Natural killer cell (primary cell): ENCODE measurements around the gene ADSS1. TPM values are rescaled to one million over a fixed set of nuclear protein-coding genes. Genes with fewer than 3 reads are reported as not detected.
"Not testable (repeated sequence)": the region's sequence is repeated elsewhere in the genome, so short reads cannot be mapped to it uniquely, and the experiment has no call there.

Experiments
- ATAC-seq, 3 donors: fragments of 150-1000 bp in 2 of 3; fragments of 200-7000 bp in 1 of 3; cut with Tn5 transposase; 1 replicate in 1 of 3; 2 replicates in 2 of 3; pipeline ENCODE4 v1.10.0; 2021; ENCODE audit warnings: mild to moderate bottlenecking in 2 of 3, moderate library complexity in 2 of 3
- DNase-seq, 2 donors: peaks; one replicate each; pipeline versions ENCODE4 v3.0.0 to v3.0.0-alpha.2; 2013 to 2021; ENCODE audit warnings: mixed read lengths in 1 of 2
- H3K27ac ChIP-seq: one replicate; pipeline ENCODE4 v1.5.1; 2013; ENCODE audit warnings: mild to moderate bottlenecking, low read length
- H3K27me3 ChIP-seq: one replicate; pipeline ENCODE4 v1.6.1; 2013; ENCODE audit warnings: low read length; ENCODE audit not compliant: control insufficient read depth, insufficient read depth
- H3K36me3 ChIP-seq: one replicate; pipeline ENCODE4 v1.6.1; 2013; ENCODE audit warnings: low read length; ENCODE audit not compliant: control insufficient read depth, insufficient read depth
- H3K4me1 ChIP-seq: one replicate; pipeline ENCODE4 v1.6.1; 2013; ENCODE audit warnings: low read length; ENCODE audit not compliant: control insufficient read depth, insufficient read depth
- H3K4me3 ChIP-seq: one replicate; pipeline ENCODE4 v1.5.1; 2013; ENCODE audit warnings: low read length
- H3K9me3 ChIP-seq: one replicate; pipeline ENCODE4 v1.6.1; 2013; ENCODE audit warnings: low read length; ENCODE audit not compliant: control insufficient read depth, insufficient read depth
- H3K27ac Mint-ChIP-seq, 2 donors: one replicate each; pipeline ENCODE4 v1.8.0; 2022; ENCODE audit warnings: mild to moderate bottlenecking in 2 of 2, mixed read lengths in 2 of 2, moderate library complexity in 1 of 2
- H3K27me3 Mint-ChIP-seq, 2 donors: one replicate each; pipeline ENCODE4 v1.8.0; 2022; ENCODE audit warnings: low read depth in 2 of 2, mixed read lengths in 2 of 2
- H3K36me3 Mint-ChIP-seq: one replicate; pipeline ENCODE4 v1.8.0; 2022; ENCODE audit warnings: mixed read lengths
- H3K4me1 Mint-ChIP-seq, 2 donors: one replicate each; pipeline ENCODE4 v1.8.0; 2022; ENCODE audit warnings: mixed read lengths in 2 of 2
- H3K4me3 Mint-ChIP-seq: one replicate; pipeline ENCODE4 v1.8.0; 2022; ENCODE audit warnings: mild to moderate bottlenecking, moderate library complexity, mixed read lengths
- H3K9me3 Mint-ChIP-seq, 2 donors: one replicate each; pipeline ENCODE4 v1.8.0; 2022; ENCODE audit warnings: mixed read lengths in 2 of 2
- WGBS: methylation state at CpG from one replicate; pipeline ENCODE4 v1.1.7; 2013; ENCODE audit warnings: missing lambda C conversion rate; ENCODE audit not compliant: insufficient coverage; 5-methylcytosine and 5-hydroxymethylcytosine counted together
- intact Hi-C: fragments of 100-400 bp; cut with micrococcal nuclease; formaldehyde crosslinking; loops from one replicate; pipeline ENCODE4 v1.14.2; 2022
- total RNA-seq, 4 donors: library from RNA; stranded (reverse); fragments of 120-200 nt in 1 of 4; gene quantifications; one replicate each; pipeline versions ENCODE4 v1.2.3 to v1.2.4, GENCODE V29; 2013 to 2022
- TF ChIP-seq, protein P1 (sequence below): fragments of 200-600 bp; IDR thresholded peaks from one replicate; pipeline ENCODE4 v1.8.0; 2022; ENCODE audit warnings: antibody characterized with exemption

ADSS1 gene
- total RNA-seq, 3 donors from 2014 or later (not counting 1 experiment from before 2014, with no cell fraction given), result 2.1 to 2.7 (median 2.5) TPM

DNA sequence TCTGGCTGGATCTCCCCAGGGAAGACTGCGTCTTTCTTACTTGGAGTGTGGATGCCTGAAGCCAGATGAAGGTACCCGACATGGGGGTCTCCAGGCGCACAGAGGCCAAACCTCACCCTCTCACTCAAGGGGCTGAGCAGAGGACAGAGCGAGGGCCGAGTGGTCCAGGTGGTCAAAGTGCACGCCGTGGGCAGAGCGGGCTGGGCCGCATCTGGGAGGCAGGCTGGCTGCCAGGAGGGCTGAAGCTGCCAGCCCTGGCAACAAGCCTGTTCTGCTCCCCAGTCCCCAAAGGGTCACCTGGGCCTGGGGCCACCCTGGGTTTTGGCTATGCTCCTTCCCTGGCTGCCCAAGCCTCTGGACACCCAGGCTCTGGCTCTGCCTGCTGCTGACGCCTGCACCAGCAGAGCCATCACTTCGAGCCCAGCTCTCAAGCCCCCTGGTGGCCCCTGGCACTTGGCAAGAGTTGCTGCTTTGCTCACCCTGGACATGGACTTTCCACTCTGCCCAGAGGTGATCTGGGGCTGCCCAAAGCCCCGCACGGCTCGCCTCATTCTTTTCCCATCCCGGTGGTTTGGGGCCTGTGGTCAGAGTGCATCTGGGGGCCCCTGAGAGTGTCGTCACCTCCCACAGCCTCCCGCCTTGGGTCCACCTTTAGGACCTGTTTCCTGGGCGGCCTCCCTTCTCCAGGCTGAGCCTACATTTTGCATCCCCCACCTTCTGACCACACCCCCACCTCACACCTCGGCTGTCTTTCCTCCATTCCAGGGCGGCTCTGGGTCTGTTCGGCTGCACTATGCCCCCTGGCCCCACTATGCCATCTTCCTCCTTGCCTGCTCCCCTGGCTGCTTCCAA, 2.8 kb downstream of the ADSS1 start:
- Histone ChIP-seq H3K36me3 (no peaks in the 10 kb centered on the region), H3K4me1 (peaks cover 11% of the 10 kb centered on the region), H3K27ac (no peak overlapping the region), H3K4me3 (no peak overlapping the region), H3K27me3 (no peaks in the 10 kb centered on the region), H3K9me3 (no peaks in the 10 kb centered on the region)
- no peaks in the 10 kb centered on the region for H3K9me3 Mint-ChIP-seq
- 83% methylated on average over 21 of the region's 21 CpGs for WGBS
- peak overlapping the region; percentile 37 for H3K4me3 Mint-ChIP-seq
- peaks cover 0 to 14% of the 10 kb centered on the region in 2 donors for H3K4me1 Mint-ChIP-seq
- H3K36me3 Mint-ChIP-seq, result no peaks in the 10 kb centered on the region
- ATAC-seq (no peak), DNase-seq (no peak)
- TF ChIP-seq, protein P1, sequence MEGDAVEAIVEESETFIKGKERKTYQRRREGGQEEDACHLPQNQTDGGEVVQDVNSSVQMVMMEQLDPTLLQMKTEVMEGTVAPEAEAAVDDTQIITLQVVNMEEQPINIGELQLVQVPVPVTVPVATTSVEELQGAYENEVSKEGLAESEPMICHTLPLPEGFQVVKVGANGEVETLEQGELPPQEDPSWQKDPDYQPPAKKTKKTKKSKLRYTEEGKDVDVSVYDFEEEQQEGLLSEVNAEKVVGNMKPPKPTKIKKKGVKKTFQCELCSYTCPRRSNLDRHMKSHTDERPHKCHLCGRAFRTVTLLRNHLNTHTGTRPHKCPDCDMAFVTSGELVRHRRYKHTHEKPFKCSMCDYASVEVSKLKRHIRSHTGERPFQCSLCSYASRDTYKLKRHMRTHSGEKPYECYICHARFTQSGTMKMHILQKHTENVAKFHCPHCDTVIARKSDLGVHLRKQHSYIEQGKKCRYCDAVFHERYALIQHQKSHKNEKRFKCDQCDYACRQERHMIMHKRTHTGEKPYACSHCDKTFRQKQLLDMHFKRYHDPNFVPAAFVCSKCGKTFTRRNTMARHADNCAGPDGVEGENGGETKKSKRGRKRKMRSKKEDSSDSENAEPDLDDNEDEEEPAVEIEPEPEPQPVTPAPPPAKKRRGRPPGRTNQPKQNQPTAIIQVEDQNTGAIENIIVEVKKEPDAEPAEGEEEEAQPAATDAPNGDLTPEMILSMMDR, result no peak
- intact Hi-C loops, result no loop called here
- H3K27ac Mint-ChIP-seq, result no peak overlapping the region
- peaks cover 0 to 5% of the 10 kb centered on the region in 2 donors for H3K27me3 Mint-ChIP-seq

DNA sequence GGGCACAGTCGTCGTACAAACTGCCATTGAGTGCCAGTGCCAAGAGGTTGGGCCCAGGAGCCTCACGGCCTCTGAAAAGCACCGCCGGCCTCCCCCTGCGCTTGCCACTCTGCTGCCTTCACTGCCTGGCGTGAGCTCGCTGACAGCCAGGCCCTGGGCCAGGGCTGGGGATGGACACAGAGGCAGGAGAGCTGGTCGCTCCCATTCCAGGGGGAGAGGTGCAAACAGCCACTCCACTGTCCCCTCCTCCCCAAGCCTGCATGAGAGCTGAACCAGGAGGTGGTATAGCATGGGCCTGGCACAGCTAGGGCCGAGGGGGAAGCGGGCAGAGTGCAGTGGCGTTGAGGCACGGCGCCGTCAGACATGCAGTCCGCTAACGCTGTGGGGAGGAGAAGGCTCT, 4.6 kb downstream of the ADSS1 start:
- WGBS, result 95% methylated on average over 17 of the region's 17 CpGs

DNA sequence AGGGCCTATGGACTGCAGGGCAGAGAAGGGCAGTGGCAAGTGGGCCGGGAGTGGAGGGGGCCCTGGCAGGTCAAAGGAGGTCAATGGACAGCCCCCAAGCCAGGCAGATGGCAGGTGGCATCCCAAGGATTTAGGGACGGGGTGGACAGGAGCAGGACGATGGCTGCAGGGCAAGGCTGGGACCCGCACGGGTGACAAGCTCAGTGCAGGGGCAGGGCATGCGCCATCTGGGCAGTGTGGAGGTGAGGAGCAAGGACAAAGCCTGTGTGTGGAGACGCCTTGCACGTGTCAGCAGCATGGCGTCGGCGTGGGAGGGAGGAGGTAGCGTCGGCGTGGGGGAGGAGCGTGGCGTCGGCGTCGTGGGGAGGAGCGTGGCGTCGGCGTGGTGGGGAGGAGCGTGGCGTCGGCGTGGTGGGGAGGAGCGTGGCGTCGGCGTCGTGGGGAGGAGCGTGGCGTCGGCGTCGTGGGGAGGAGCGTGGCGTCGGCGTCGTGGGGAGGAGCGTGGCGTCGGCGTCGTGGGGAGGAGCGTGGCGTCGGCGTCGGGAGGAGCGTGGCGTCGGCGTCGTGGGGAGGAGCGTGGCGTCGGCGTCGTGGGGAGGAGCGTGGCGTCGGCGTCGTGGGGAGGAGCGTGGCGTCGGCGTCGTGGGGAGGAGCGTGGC, 5.3 kb downstream of the ADSS1 start:
- H3K4me1 Mint-ChIP-seq, result peaks cover 0 to 14% of the 10 kb centered on the region in 2 donors
- ATAC-seq, H3K4me3 Mint-ChIP-seq, H3K4me1 ChIP-seq, H3K27ac Mint-ChIP-seq, H3K27me3 Mint-ChIP-seq, H3K27me3 ChIP-seq, H3K27ac ChIP-seq, H3K9me3 Mint-ChIP-seq, H3K36me3 Mint-ChIP-seq, H3K4me3 ChIP-seq, H3K9me3 ChIP-seq, intact Hi-C loops, H3K36me3 ChIP-seq, DNase-seq: not testable (repeated sequence)
- WGBS, result 91% methylated on average over 19 of the region's 73 CpGs

More for the DNA sequence above, 4.6 kb downstream of the ADSS1 start:
- H3K27ac Mint-ChIP-seq, result no peak overlapping the region
- H3K4me3 ChIP-seq, result no peak overlapping the region
- ATAC-seq (no peak), DNase-seq (no peak)
- peaks cover 8% of the 10 kb centered on the region for H3K4me1 ChIP-seq
- TF ChIP-seq, protein P1, result no peak
- H3K4me1 Mint-ChIP-seq, result peaks cover 0 to 14% of the 10 kb centered on the region in 2 donors
- H3K27me3 ChIP-seq, result no peaks in the 10 kb centered on the region
- peaks cover 0 to 5% of the 10 kb centered on the region in 2 donors for H3K27me3 Mint-ChIP-seq
- no peak overlapping the region for H3K27ac ChIP-seq
- H3K9me3 Mint-ChIP-seq, result no peaks in the 10 kb centered on the region
- no peaks in the 10 kb centered on the region for H3K36me3 Mint-ChIP-seq
- H3K36me3 ChIP-seq, result no peaks in the 10 kb centered on the region
- H3K4me3 Mint-ChIP-seq, result no peak overlapping the region
- intact Hi-C loops, result no loop called here
- H3K9me3 ChIP-seq, result no peaks in the 10 kb centered on the region

DNA sequence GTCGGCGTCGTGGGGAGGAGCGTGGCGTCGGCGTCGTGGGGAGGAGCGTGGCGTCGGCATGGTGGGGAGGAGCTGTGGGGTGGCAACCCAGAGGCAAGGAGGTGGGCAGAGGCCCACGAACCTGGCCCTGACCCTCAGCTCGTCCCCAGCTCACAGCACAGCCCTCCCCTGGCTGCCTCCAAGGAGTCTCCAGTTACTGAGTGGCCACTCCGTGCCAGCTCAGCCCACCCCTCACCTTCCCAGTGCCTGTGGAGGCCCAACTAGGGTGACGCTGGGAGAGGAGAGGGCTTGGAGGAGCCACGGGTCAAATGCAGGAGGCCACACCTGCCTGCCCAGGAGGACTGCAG, 5.8 kb downstream of the ADSS1 start:
- no peaks in the 10 kb centered on the region for H3K27me3 ChIP-seq
- Mint-ChIP-seq H3K27ac (no peak overlapping the region), H3K27me3 (peaks cover 0 to 5% of the 10 kb centered on the region in 2 donors), H3K9me3 (no peaks in the 10 kb centered on the region), H3K36me3 (no peaks in the 10 kb centered on the region), H3K4me3 (no peak overlapping the region), H3K4me1 (peaks cover 0 to 14% of the 10 kb centered on the region in 2 donors)
- H3K4me1 ChIP-seq, result peaks cover 3% of the 10 kb centered on the region
- intact Hi-C loops, result no loop called here
- H3K27ac ChIP-seq, result no peak overlapping the region
- TF ChIP-seq, protein P1, result no peak
- H3K4me3 ChIP-seq, result no peak overlapping the region
- WGBS, result 89% methylated on average over 9 of the region's 16 CpGs
- no peaks in the 10 kb centered on the region for H3K36me3 ChIP-seq
- no peak for ATAC-seq
- no peak for DNase-seq
- no peaks in the 10 kb centered on the region for H3K9me3 ChIP-seq
